ENCODE results near the gene S100A9. TPM values are rescaled to one million over a fixed set of nuclear protein-coding genes. Genes with fewer than 3 reads are reported as not detected.
A peak's percentile ranks its signal among the peaks of the same experiment; 100 is the strongest.

The S100A9 gene
- total and polyA plus RNA-seq, 4 donors, result 2.1 to 829 (median 10.4) TPM

DNA sequence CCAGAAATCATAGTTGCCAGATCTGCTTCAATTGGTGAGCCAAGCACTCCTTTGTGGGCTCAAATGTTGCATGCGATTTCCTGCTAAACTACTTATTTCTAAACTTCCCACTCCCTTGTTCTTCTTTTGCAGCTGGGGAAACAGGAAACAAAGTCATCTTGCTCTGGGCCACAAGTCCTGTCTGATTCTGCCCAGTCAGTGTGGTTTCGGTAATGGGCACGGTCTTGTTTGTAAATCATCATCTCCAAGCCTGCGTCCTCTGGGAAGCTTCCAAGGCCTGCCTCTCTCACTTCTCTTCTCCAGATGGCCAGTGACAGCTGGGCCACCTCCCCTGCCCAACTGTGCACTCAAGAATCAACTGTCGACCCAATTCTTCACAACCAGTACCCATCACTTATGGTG, 28.8 kb downstream of the S100A9 start:
- H3K4me1 ChIP-seq (ENCODE audit: control insufficient read depth, insufficient read depth, low read length), result no peaks in the 10 kb centered on the region
- 83% methylated on average over 4 of the region's 5 CpGs for WGBS (ENCODE audit: insufficient coverage)
- H3K4me3 ChIP-seq (ENCODE audit: low read depth, low read length), result no peak overlapping the region
- no peaks in the 10 kb centered on the region for H3K9me3 ChIP-seq (ENCODE audit: control insufficient read depth, insufficient read depth, low read length)
- peaks cover 2% of the 10 kb centered on the region for H3K27me3 ChIP-seq (ENCODE audit: control insufficient read depth, insufficient read depth, low read length)
- peak in 1 of 6 donors; percentile 3 for DNase-seq (ENCODE audit: low read depth in 4 of 6, low spot score in 6 of 6)
- no peaks in the 10 kb centered on the region for H3K36me3 ChIP-seq (ENCODE audit: control insufficient read depth, insufficient read depth, low read length)
- H3K27ac ChIP-seq (ENCODE audit: low read depth, low read length), result no peak overlapping the region

DNA sequence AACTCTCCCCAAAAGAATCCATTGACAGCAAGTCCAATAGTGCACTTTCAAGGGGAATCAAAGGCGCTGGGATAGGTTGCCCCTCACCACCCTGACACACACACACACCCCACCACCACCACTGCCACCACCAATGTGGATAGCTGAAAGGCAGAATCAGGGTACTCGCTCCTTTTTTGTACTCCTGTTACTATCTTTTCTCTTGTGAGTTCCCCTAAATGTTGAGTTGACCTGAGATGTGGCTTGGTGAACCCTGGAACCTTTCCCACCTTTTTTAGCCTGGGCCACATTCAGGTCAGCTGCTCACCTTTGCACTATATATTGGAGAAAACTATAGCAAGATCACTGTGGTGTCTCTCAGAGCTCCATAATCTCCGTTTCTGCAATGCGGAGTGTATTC, 29.3 kb downstream of the S100A9 start:
- H3K36me3 ChIP-seq (ENCODE audit: control insufficient read depth, insufficient read depth, low read length), result no peaks in the 10 kb centered on the region
- no peak for DNase-seq (ENCODE audit: low read depth in 4 of 6, low spot score in 6 of 6)
- H3K27ac ChIP-seq (ENCODE audit: low read depth, low read length), result no peak overlapping the region
- H3K27me3 ChIP-seq (ENCODE audit: control insufficient read depth, insufficient read depth, low read length), result peaks cover 2% of the 10 kb centered on the region
- no peaks in the 10 kb centered on the region for H3K9me3 ChIP-seq (ENCODE audit: control insufficient read depth, insufficient read depth, low read length)
- WGBS (ENCODE audit: insufficient coverage), result 67% methylated on average over 1 of the region's 4 CpGs
- no peaks in the 10 kb centered on the region for H3K4me1 ChIP-seq (ENCODE audit: control insufficient read depth, insufficient read depth, low read length)
- no peak overlapping the region for H3K4me3 ChIP-seq (ENCODE audit: low read depth, low read length)

DNA sequence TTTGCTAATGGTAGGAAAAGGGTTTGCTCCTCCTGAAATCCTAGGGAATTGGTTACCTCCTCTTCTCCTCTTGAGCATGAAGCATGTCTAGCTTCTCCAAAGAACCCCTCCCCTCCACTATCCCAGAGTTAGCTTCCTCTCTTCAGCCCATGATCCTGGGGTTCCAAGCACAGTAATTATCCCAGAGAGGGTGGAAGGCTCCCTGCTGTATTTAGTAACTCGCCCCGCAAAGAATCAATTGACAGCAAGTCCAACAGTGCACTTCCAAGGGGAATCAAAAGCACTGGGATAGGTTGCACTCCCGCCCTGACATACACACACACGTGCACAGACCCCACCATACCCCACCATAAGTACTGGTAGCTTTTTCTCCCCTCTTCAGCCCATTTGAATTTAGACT, 30.1 kb downstream of the S100A9 start:
- H3K27ac ChIP-seq (ENCODE audit: low read depth, low read length), result no peak overlapping the region
- 83% methylated on average over 4 of the region's 4 CpGs for WGBS (ENCODE audit: insufficient coverage)
- no peak overlapping the region for H3K4me3 ChIP-seq (ENCODE audit: low read depth, low read length)
- H3K9me3 ChIP-seq (ENCODE audit: control insufficient read depth, insufficient read depth, low read length), result no peaks in the 10 kb centered on the region
- H3K27me3 ChIP-seq (ENCODE audit: control insufficient read depth, insufficient read depth, low read length), result peaks cover 2% of the 10 kb centered on the region
- DNase-seq (ENCODE audit: low read depth in 4 of 6, low spot score in 6 of 6), result no peak
- no peaks in the 10 kb centered on the region for H3K4me1 ChIP-seq (ENCODE audit: control insufficient read depth, insufficient read depth, low read length)
- no peaks in the 10 kb centered on the region for H3K36me3 ChIP-seq (ENCODE audit: control insufficient read depth, insufficient read depth, low read length)

DNA sequence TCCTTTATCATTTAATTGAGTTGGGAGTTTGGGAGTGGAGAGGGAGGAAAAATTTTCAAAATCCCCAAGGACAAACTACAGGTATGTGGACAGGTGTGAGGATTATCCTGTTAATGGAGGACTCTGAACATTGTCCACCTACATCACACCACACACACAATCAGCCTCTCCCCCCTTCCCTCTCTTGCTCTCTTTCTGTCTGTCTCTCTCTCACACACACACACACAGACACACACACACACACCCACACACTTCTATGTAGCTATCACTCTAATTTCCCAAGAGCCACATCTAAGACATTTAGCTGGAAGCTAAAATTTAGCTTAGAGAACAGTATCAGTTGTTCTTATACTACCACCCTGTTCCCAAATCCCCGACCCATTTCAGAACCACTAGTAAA, 31.7 kb downstream of the S100A9 start:
- DNase-seq (ENCODE audit: low read depth in 4 of 6, low spot score in 6 of 6), result no peak
- Histone ChIP-seq H3K4me1 (ENCODE audit: control insufficient read depth, insufficient read depth, low read length) (no peaks in the 10 kb centered on the region), H3K27me3 (ENCODE audit: control insufficient read depth, insufficient read depth, low read length) (peaks cover 2% of the 10 kb centered on the region), H3K36me3 (ENCODE audit: control insufficient read depth, insufficient read depth, low read length) (no peaks in the 10 kb centered on the region), H3K9me3 (ENCODE audit: control insufficient read depth, insufficient read depth, low read length) (no peaks in the 10 kb centered on the region), H3K27ac (ENCODE audit: low read depth, low read length) (no peak overlapping the region), H3K4me3 (ENCODE audit: low read depth, low read length) (no peak overlapping the region)
- WGBS (ENCODE audit: insufficient coverage), result no CpG with 5 or more reads among the region's 1 CpG

DNA sequence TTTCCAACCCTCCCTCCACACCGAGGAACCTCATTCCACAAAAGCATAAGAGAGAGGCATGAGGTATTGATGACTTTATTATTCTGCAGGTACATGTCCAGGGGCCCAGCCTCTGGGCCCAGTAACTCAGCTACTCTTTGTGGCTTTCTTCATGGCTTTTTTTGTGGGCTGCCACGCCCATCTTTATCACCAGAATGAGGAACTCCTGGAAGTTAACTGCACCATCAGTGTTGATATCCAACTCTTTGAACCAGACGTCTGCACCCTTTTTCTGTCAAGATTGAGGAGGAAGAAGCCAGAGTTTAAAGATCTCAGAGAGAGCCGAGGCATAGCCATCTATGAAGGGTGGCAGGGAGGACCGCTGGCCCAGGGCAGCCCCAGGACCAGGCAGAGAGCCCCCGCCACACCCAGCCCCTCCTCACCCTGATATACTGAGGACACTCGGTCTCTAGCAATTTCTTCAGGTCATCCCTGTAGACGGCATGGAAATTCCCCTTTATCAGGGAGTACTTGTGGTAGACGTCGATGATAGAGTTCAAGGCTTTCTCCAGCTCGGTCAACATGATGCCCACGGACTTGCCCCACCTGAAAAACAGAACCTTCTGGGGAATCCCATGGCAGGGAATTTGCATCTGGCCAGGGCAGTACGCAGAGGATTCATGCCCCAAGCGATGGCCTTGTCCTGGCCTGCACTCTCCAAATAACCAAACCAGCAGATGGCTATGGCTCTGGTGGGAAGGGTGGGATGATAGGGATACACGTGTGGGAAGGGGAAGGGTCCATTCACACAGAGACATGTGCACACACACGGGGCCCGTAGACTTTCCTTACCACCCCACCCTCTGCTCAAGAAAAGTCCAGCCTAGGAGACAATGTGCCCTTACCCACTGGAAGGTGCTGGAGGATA, 32.6 kb downstream of the S100A9 start:
- Histone ChIP-seq H3K27ac (ENCODE audit: low read depth, low read length) (no peak overlapping the region), H3K9me3 (ENCODE audit: control insufficient read depth, insufficient read depth, low read length) (no peaks in the 10 kb centered on the region), H3K4me3 (ENCODE audit: low read depth, low read length) (no peak overlapping the region), H3K27me3 (ENCODE audit: control insufficient read depth, insufficient read depth, low read length) (peaks cover 2% of the 10 kb centered on the region), H3K4me1 (ENCODE audit: control insufficient read depth, insufficient read depth, low read length) (no peaks in the 10 kb centered on the region), H3K36me3 (ENCODE audit: control insufficient read depth, insufficient read depth, low read length) (no peaks in the 10 kb centered on the region)
- no peak for DNase-seq (ENCODE audit: low read depth in 4 of 6, low spot score in 6 of 6)
- 81% methylated on average over 10 of the region's 17 CpGs for WGBS (ENCODE audit: insufficient coverage)

DNA sequence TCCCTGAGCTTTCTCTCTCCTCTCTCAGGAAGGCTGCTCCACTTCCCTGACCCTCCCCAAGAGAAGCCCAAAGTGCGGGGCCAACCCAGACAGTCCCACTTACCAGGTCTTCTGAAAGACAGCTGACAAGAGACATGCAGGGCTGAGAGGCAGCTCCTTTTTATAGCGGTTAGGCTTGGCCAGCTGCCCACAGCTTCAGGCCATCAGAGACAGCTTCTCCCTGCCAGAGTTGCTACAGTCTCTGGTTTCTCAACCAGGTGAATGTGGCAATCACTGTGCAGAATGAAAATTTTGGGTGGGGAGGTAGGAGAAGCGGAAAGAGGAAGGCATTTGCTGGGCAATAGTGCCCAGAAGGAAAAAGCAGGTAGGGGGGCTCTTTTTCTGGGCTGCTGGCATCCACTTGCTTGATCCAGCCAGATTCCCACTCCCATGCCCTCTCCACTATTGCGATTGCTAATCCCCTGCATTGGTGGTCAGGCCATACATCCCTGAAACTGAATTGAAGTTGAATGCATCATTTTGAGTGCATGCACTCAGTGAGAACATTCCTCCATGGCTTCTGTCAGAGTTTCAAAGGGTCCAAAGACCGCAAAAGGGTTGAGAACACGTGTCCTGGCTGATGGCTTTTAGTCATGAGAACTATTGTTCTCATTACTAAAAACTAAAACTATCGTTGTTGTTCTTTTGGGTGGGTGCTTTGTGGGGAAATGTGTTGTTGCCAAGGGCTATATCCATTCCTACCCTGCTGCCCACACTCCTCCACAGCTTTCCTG, 33.5 kb downstream of the S100A9 start, which contains the start of gene S100A8:
TSS of gene S100A8 (minus strand) at position 136 of the 773 bp plus-strand sequence. CDS start 538 bp downstream, outside the sequence.
- WGBS (ENCODE audit: insufficient coverage), result 78% methylated on average over 3 of the region's 7 CpGs
- peak in 1 of 6 donors; percentile 2 for DNase-seq (ENCODE audit: low read depth in 4 of 6, low spot score in 6 of 6)
- no peak within 1 kb of the TSS for H3K27ac ChIP-seq (ENCODE audit: low read depth, low read length)
- H3K27me3 ChIP-seq (ENCODE audit: control insufficient read depth, insufficient read depth, low read length), result peaks cover 2% of the 10 kb centered on the region
- H3K4me1 ChIP-seq (ENCODE audit: control insufficient read depth, insufficient read depth, low read length), result no peaks in the 10 kb centered on the region
- H3K4me3 ChIP-seq (ENCODE audit: low read depth, low read length), result no peak within 1 kb of the TSS
- H3K36me3 ChIP-seq (ENCODE audit: control insufficient read depth, insufficient read depth, low read length), result no peaks in the 10 kb centered on the region
- no peaks in the 10 kb centered on the region for H3K9me3 ChIP-seq (ENCODE audit: control insufficient read depth, insufficient read depth, low read length)

DNA sequence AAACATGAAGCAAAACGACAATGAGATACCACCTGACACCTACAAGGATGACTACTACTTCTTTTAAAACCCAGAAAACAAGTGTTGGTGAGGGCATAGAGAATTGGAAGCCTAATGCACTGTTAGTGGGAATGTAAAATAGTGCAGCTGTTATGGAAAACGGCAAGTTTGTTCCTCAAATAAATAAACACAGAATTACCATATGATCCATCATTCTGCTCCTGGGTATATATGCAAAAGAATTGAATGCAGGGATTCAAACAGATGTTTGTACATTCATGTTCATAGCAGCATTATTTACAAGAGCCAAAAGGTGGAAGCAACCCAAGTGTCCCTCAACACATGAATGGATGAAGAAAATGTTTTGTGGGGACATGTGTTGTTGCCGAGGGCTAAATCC, 34.6 kb downstream of the S100A9 start:
- peaks cover 2% of the 10 kb centered on the region for H3K27me3 ChIP-seq (ENCODE audit: control insufficient read depth, insufficient read depth, low read length)
- H3K4me3 ChIP-seq (ENCODE audit: low read depth, low read length), result no peak overlapping the region
- no peaks in the 10 kb centered on the region for H3K36me3 ChIP-seq (ENCODE audit: control insufficient read depth, insufficient read depth, low read length)
- DNase-seq (ENCODE audit: low read depth in 4 of 6, low spot score in 6 of 6), result no peak
- no CpG with 5 or more reads among the region's 3 CpGs for WGBS (ENCODE audit: insufficient coverage)
- H3K9me3 ChIP-seq (ENCODE audit: control insufficient read depth, insufficient read depth, low read length), result no peaks in the 10 kb centered on the region
- no peak overlapping the region for H3K27ac ChIP-seq (ENCODE audit: low read depth, low read length)
- no peaks in the 10 kb centered on the region for H3K4me1 ChIP-seq (ENCODE audit: control insufficient read depth, insufficient read depth, low read length)

DNA sequence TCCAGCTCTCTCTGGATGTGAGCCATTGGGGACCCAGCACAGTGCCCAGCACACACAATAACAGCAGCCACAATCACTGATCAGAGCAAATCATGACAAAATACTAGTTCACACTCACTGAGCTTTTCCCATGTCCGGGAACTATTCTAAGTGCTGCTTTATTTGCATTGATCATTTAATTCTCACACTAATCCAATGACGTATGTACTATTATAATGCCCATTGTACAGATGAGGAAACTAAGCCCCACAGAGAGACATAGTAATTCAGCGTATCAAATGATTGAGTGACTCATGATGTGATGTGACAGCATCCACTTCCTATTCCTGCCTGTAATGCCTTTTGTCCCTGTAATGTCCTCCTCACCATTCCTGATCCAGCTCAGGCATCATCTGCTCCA, 35.2 kb downstream of the S100A9 start:
- Histone ChIP-seq H3K4me3 (ENCODE audit: low read depth, low read length) (no peak overlapping the region), H3K4me1 (ENCODE audit: control insufficient read depth, insufficient read depth, low read length) (no peaks in the 10 kb centered on the region), H3K36me3 (ENCODE audit: control insufficient read depth, insufficient read depth, low read length) (no peaks in the 10 kb centered on the region), H3K27ac (ENCODE audit: low read depth, low read length) (no peak overlapping the region), H3K27me3 (ENCODE audit: control insufficient read depth, insufficient read depth, low read length) (peaks cover 2% of the 10 kb centered on the region), H3K9me3 (ENCODE audit: control insufficient read depth, insufficient read depth, low read length) (no peaks in the 10 kb centered on the region)
- no CpG with 5 or more reads among the region's 3 CpGs for WGBS (ENCODE audit: insufficient coverage)
- no peak for DNase-seq (ENCODE audit: low read depth in 4 of 6, low spot score in 6 of 6)

DNA sequence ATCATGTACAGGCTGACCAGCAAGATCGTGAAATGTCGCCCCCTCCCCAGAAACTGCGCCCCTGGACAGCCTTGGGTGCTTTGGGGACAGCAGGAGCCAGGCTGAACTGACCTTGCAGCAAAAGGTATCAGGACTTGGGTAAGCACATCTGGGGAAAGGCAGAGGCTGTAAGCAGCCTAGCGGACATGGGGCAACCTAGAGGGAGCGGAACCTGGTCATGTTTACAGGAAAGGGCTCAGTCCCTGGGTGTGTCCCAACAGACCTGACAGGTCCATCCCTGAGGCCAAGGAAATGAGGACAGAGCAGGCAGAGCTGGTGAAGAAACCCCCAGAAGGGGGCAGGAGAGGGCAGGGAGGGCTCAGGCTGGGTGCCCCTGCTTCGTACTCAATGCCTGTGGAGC, 36.3 kb downstream of the S100A9 start:
- Histone ChIP-seq H3K27me3 (ENCODE audit: control insufficient read depth, insufficient read depth, low read length) (peaks cover 2% of the 10 kb centered on the region), H3K27ac (ENCODE audit: low read depth, low read length) (no peak overlapping the region), H3K36me3 (ENCODE audit: control insufficient read depth, insufficient read depth, low read length) (no peaks in the 10 kb centered on the region), H3K4me1 (ENCODE audit: control insufficient read depth, insufficient read depth, low read length) (no peaks in the 10 kb centered on the region), H3K9me3 (ENCODE audit: control insufficient read depth, insufficient read depth, low read length) (no peaks in the 10 kb centered on the region), H3K4me3 (ENCODE audit: low read depth, low read length) (no peak overlapping the region)
- 85% methylated on average over 6 of the region's 6 CpGs for WGBS (ENCODE audit: insufficient coverage)
- DNase-seq (ENCODE audit: low read depth in 4 of 6, low spot score in 6 of 6), result no peak
